Gastrocnemius medialis (tissue), 4 donors: ENCODE results near the gene OTUB1.

ENCODE experiments used
- POLR2A ChIP-seq, 2 donors: fragments of 450-650 bp; IDR thresholded peaks; one replicate each; pipeline ENCODE4 v1.6.1; 2017; ENCODE audit warnings: antibody characterized with exemption in 2 of 2, mild to moderate bottlenecking in 2 of 2, moderate library complexity in 2 of 2
- TF ChIP-seq, protein P1 (sequence below), 5 experiments: fragments of 450-650 bp in 3 of 5; fragments of 200-600 bp in 2 of 5; sonication (generic) in 2 of 5; IDR thresholded peaks in 4 of 5; conservative IDR thresholded peaks in 1 of 5; 1 replicate in 4 of 5; 2 replicates in 1 of 5; pipeline ENCODE4 v1.5.1; 2016 to 2019; ENCODE audit warnings: antibody characterized with exemption in 5 of 5, mild to moderate bottlenecking in 3 of 5, moderate library complexity in 3 of 5

DNA sequence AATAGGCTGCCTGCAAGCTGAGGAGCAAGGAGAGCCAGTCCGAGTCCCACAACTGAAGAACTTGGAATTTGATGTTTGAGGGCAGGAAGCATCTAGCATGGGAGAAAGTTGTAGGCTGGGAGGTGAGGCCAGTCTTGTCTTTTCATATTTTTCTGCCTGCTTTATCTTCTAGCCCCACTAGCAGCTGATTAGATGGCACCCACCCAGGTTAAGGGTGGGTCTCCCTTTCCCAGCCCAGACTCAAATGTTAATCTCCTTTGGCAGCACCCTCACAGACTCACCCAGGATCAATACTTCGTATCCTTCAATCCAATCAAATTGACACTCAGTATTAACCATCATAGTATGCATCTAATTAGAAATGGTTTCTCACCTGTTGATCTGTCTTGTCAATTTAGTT lies 16.8 kb upstream of the OTUB1 start:
- TF ChIP-seq, protein P1, sequence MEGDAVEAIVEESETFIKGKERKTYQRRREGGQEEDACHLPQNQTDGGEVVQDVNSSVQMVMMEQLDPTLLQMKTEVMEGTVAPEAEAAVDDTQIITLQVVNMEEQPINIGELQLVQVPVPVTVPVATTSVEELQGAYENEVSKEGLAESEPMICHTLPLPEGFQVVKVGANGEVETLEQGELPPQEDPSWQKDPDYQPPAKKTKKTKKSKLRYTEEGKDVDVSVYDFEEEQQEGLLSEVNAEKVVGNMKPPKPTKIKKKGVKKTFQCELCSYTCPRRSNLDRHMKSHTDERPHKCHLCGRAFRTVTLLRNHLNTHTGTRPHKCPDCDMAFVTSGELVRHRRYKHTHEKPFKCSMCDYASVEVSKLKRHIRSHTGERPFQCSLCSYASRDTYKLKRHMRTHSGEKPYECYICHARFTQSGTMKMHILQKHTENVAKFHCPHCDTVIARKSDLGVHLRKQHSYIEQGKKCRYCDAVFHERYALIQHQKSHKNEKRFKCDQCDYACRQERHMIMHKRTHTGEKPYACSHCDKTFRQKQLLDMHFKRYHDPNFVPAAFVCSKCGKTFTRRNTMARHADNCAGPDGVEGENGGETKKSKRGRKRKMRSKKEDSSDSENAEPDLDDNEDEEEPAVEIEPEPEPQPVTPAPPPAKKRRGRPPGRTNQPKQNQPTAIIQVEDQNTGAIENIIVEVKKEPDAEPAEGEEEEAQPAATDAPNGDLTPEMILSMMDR (IDR thresholded peaks at IDR 0.05 in 4 of 5, conservative IDR thresholded peaks at IDR 0.05 in 1 of 5) = no peak
- TF ChIP-seq POLR2A (IDR thresholded peaks at IDR 0.05) = no peak
